GM12878 (cell line): ENCODE results near the gene ZDHHC7. TPM values are rescaled to one million over a fixed set of nuclear protein-coding genes. Genes with fewer than 3 reads are reported as not detected.
A peak's percentile ranks its signal among the peaks of the same experiment; 100 is the strongest.

ENCODE experiments used
- BCL11A ChIP-seq: IDR thresholded peaks from 2 replicates; pipeline ENCODE4 v1.6.1; 2011; ENCODE audit warnings: low read depth, low read length
- CBFB ChIP-seq: IDR thresholded peaks from 2 replicates; pipeline ENCODE4 v1.6.1; 2016; ENCODE audit warnings: antibody characterized with exemption, low read depth
- CEBPB ChIP-seq, 2 experiments: fragments of 150-350 bp in 1 of 2; IDR thresholded peaks; 2 replicates each; pipeline ENCODE4 v1.6.1; 2012 to 2014; ENCODE audit warnings: low read depth in 2 of 2, low read length in 2 of 2, borderline replicate concordance in 1 of 2, inconsistent platforms in 1 of 2
- DPF2 ChIP-seq: fragments of 450-650 bp; IDR thresholded peaks from 2 replicates; pipeline ENCODE4 v1.6.1; 2017; ENCODE audit warnings: mild to moderate bottlenecking
- EGR1 ChIP-seq, 2 experiments: IDR thresholded peaks; 1 replicate in 1 of 2; 2 replicates in 1 of 2; pipeline ENCODE4 v1.6.1; 2011 to 2012; ENCODE audit warnings: low read depth in 2 of 2, low read length in 2 of 2, borderline replicate concordance in 1 of 2, mild to moderate bottlenecking in 1 of 2, moderate library complexity in 1 of 2
- EP300 ChIP-seq, 2 experiments: fragments of 150-350 bp in 1 of 2; IDR thresholded peaks; 2 replicates each; pipeline ENCODE4 v1.6.1; 2011 to 2012; ENCODE audit warnings: low read depth in 2 of 2, low read length in 2 of 2, borderline replicate concordance in 1 of 2, improper control_type of control experiment in 1 of 2, inconsistent platforms in 1 of 2; ENCODE audit not compliant: control insufficient read depth in 1 of 2
- FOXM1 ChIP-seq: IDR thresholded peaks from 2 replicates; pipeline ENCODE4 v1.6.1; 2012; ENCODE audit warnings: low read depth, mild to moderate bottlenecking, inconsistent platforms, low read length, moderate library complexity
- GATAD2B ChIP-seq: fragments of 450-650 bp; conservative IDR thresholded peaks from 2 replicates; pipeline ENCODE4 v1.6.1; 2017; ENCODE audit warnings: low read depth, mild to moderate bottlenecking, moderate library complexity
- HDAC2 ChIP-seq: fragments of 200-600 bp; sonication (generic); IDR thresholded peaks from 2 replicates; pipeline ENCODE4 v1.6.1; 2017
- IKZF2 ChIP-seq, 2 experiments: fragments of 450-650 bp; IDR thresholded peaks; 2 replicates each; pipeline ENCODE4 v1.6.1; 2017; ENCODE audit warnings: mild to moderate bottlenecking in 2 of 2, moderate library complexity in 2 of 2
- JUNB ChIP-seq: IDR thresholded peaks from 2 replicates; pipeline ENCODE4 v1.6.1; 2016; ENCODE audit warnings: antibody characterized with exemption, mild to moderate bottlenecking
- KAT2A ChIP-seq: conservative IDR thresholded peaks from 2 replicates; pipeline ENCODE4 v1.6.1; 2011; ENCODE audit warnings: low read depth, low read length; ENCODE audit not compliant: control insufficient read depth
- KDM1A ChIP-seq: fragments of 200-600 bp; sonication (generic); IDR thresholded peaks from 2 replicates; pipeline ENCODE4 v1.6.1; 2016; ENCODE audit warnings: borderline replicate concordance
- MTA2 ChIP-seq: fragments of 450-650 bp; IDR thresholded peaks from 2 replicates; pipeline ENCODE4 v1.6.1; 2016; ENCODE audit warnings: low read depth, mild to moderate bottlenecking, moderate library complexity
- NFXL1 ChIP-seq: fragments of 450-650 bp; IDR thresholded peaks from 2 replicates; pipeline ENCODE4 v1.6.1; 2017; ENCODE audit warnings: antibody characterized with exemption, mild to moderate bottlenecking, borderline replicate concordance
- NFYB ChIP-seq: IDR thresholded peaks from 2 replicates; pipeline ENCODE4 v1.6.1; 2011; ENCODE audit warnings: low read depth, mild to moderate bottlenecking, low read length, improper control_type of control experiment, moderate library complexity; ENCODE audit not compliant: insufficient read depth
- PAX5 ChIP-seq: IDR thresholded peaks from 2 replicates; pipeline ENCODE4 v1.6.1; 2011; ENCODE audit warnings: low read depth, low read length, borderline replicate concordance
- RAD21 ChIP-seq: IDR thresholded peaks from 2 replicates; pipeline ENCODE4 v1.6.1; 2011; ENCODE audit warnings: mild to moderate bottlenecking, low read depth, low read length, moderate library complexity; ENCODE audit not compliant: insufficient read depth
- RBBP5 ChIP-seq: fragments of 200-600 bp; sonication (generic); conservative IDR thresholded peaks from 2 replicates; pipeline ENCODE4 v1.6.1; 2016
- SMARCA5 ChIP-seq: fragments of 450-650 bp; IDR thresholded peaks from 2 replicates; pipeline ENCODE4 v1.6.1; 2017; ENCODE audit warnings: mild to moderate bottlenecking
- SP1 ChIP-seq: IDR thresholded peaks from one replicate; pipeline ENCODE4 v1.6.1; 2011; ENCODE audit warnings: low read depth, low read length
- SPI1 ChIP-seq: IDR thresholded peaks from 2 replicates; pipeline ENCODE4 v1.6.1; 2011; ENCODE audit warnings: low read depth, mild to moderate bottlenecking, low read length, moderate library complexity, borderline replicate concordance; ENCODE audit not compliant: insufficient read depth
- SRF ChIP-seq, 2 experiments: IDR thresholded peaks; 2 replicates each; pipeline ENCODE4 v1.6.1; 2011; ENCODE audit warnings: low read depth in 2 of 2, low read length in 2 of 2, mild to moderate bottlenecking in 1 of 2, moderate library complexity in 1 of 2
- TAF1 ChIP-seq: IDR thresholded peaks from 2 replicates; pipeline ENCODE4 v1.6.1; 2011; ENCODE audit warnings: mild to moderate bottlenecking, low read depth, low read length, borderline replicate concordance
- polyA plus RNA-seq, 11 experiments: library from polyadenylated mRNA; depleted of rRNA in 4 of 11; unstranded in 6 of 11; stranded (reverse) in 5 of 11; fragments of >200 nt; fragmentation: Nextera tagmentation in 4 of 11; fragmentation: Illumina TruSeq in 1 of 11; extraction: Ambion mirVana in 4 of 11; extraction: Trizol in 1 of 11; gene quantifications; 1 replicate in 1 of 11; 2 replicates in 10 of 11; pipeline versions ENCODE4 v1.2.1 to v1.2.3, GENCODE V29; 2011 to 2016; ENCODE audit warnings: inconsistent platforms in 2 of 11, missing spikeins in 2 of 11, low read depth in 1 of 11
- total RNA-seq, 4 experiments: library from RNA; depleted of rRNA in 3 of 4; stranded (reverse); fragments of >200 nt in 3 of 4; fragmentation: Illumina TruSeq in 1 of 4; extraction: Trizol in 1 of 4; gene quantifications; 2 replicates each; pipeline versions ENCODE4 v1.2.1 to v1.2.3, GENCODE V29; 2013 to 2021
- TF ChIP-seq, protein P1 (sequence below): IDR thresholded peaks from 2 replicates; pipeline ENCODE4 v1.6.1; 2012; ENCODE audit warnings: low read length, inconsistent platforms
- TF ChIP-seq, protein P2 (sequence below): fragments of 450-650 bp; IDR thresholded peaks from 2 replicates; pipeline ENCODE4 v1.6.1; 2014; ENCODE audit warnings: mild to moderate bottlenecking
- TF ChIP-seq, protein P3 (sequence below): fragments of 450-650 bp; IDR thresholded peaks from 2 replicates; pipeline ENCODE4 v1.6.1; 2017; ENCODE audit warnings: mild to moderate bottlenecking

ZDHHC7 gene
- total and polyA plus RNA-seq, 10 of the 15 experiments (the other 5 are each of a cell fraction or from before 2014, with no cell fraction given), result 0.87 to 26.0 (median 20.0) TPM

DNA sequence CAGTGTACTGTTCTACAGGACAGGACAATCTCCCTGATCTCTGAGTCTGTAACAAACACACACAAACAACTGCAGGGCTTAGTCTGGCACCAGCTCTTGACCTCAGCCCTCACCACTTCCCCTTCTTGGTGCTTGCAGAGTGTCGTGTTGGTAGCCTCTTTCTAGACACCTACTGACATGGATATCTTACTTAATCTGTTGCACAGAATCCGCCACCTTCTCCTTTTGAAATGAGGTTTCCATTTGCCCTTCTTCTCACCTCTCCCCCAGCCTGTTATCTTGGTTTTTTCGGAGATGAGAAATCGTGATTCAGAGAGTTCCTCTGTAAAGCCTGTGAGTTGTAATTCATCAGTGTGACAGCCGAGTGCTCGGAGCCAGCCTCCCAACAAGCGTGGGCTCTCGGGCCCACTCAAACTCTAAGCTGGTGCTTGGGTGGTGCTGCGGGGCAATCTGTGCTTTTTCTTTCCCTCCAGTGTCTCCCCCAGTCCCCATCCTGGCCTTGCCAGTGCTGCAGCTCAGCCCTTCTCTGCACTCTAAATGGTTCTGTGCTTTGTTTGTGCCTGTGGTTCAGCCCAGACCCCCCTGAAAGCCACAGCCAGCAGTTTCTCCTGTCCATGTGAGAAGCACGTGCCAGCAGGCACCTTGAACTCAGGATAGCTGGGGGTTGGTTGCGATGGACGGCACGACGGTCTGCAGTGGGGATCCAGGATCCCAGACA, 44.3 kb upstream of the ZDHHC7 start (continued):
- TF ChIP-seq EGR1 (IDR thresholded peaks at IDR 0.05; ENCODE audit: borderline replicate concordance in 1 of 2, low read depth in 2 of 2, low read length in 2 of 2) (no peak), EP300 (IDR thresholded peaks at IDR 0.05; ENCODE audit: borderline replicate concordance in 1 of 2, control insufficient read depth in 1 of 2, low read depth in 2 of 2, low read length in 2 of 2) (peak; percentile 47 to 60; a peak in 1 of 4 replicates), SP1 (peak; percentile 42), TAF1 (peak; percentile 35; the same call in 1 of the 2 replicates), NFYB (no peak), CBFB (0 out of 2 replicates have a peak, but pooled peaks have one; percentile 35), IKZF2 (IDR thresholded peaks at IDR 0.05) (peak; percentile 54 to 58; a peak in 2 of 4 replicates), JUNB (no peak), CEBPB (IDR thresholded peaks at IDR 0.05; ENCODE audit: borderline replicate concordance in 1 of 2, low read depth in 2 of 2, low read length in 2 of 2) (no peak), KDM1A (no peak), RAD21 (no peak), PAX5 (peak; percentile 69), SMARCA5 (no peak), HDAC2 (no peak), NFXL1 (no peak), BCL11A (peak; percentile 63), SPI1 (peak; percentile 98), FOXM1 (no peak), MTA2 (peak; percentile 46; the same call in 1 of the 2 replicates), SRF (IDR thresholded peaks at IDR 0.05; ENCODE audit: low read depth in 2 of 2, low read length in 2 of 2) (no peak), RBBP5 (no peak), KAT2A (no peak), DPF2 (peak; percentile 80), GATAD2B (no peak)
- TF ChIP-seq, protein P1, sequence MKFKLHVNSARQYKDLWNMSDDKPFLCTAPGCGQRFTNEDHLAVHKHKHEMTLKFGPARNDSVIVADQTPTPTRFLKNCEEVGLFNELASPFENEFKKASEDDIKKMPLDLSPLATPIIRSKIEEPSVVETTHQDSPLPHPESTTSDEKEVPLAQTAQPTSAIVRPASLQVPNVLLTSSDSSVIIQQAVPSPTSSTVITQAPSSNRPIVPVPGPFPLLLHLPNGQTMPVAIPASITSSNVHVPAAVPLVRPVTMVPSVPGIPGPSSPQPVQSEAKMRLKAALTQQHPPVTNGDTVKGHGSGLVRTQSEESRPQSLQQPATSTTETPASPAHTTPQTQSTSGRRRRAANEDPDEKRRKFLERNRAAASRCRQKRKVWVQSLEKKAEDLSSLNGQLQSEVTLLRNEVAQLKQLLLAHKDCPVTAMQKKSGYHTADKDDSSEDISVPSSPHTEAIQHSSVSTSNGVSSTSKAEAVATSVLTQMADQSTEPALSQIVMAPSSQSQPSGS, result no peak; the same call in 1 of the 2 replicates
- TF ChIP-seq, protein P2, sequence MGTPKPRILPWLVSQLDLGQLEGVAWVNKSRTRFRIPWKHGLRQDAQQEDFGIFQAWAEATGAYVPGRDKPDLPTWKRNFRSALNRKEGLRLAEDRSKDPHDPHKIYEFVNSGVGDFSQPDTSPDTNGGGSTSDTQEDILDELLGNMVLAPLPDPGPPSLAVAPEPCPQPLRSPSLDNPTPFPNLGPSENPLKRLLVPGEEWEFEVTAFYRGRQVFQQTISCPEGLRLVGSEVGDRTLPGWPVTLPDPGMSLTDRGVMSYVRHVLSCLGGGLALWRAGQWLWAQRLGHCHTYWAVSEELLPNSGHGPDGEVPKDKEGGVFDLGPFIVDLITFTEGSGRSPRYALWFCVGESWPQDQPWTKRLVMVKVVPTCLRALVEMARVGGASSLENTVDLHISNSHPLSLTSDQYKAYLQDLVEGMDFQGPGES, result no peak
- TF ChIP-seq, protein P3, sequence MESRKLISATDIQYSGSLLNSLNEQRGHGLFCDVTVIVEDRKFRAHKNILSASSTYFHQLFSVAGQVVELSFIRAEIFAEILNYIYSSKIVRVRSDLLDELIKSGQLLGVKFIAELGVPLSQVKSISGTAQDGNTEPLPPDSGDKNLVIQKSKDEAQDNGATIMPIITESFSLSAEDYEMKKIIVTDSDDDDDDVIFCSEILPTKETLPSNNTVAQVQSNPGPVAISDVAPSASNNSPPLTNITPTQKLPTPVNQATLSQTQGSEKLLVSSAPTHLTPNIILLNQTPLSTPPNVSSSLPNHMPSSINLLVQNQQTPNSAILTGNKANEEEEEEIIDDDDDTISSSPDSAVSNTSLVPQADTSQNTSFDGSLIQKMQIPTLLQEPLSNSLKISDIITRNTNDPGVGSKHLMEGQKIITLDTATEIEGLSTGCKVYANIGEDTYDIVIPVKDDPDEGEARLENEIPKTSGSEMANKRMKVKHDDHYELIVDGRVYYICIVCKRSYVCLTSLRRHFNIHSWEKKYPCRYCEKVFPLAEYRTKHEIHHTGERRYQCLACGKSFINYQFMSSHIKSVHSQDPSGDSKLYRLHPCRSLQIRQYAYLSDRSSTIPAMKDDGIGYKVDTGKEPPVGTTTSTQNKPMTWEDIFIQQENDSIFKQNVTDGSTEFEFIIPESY, result no peak
